BJ (cell line): ENCODE measurements around the gene MLPH. TPM values are rescaled to one million over a fixed set of nuclear protein-coding genes. Genes with fewer than 3 reads are reported as not detected.

Experiments used
- CTCF ChIA-PET: fragments of 350-600 bp; formaldehyde crosslinking; extraction: SDS; loops from one replicate; lab custom pipeline; 2021; ENCODE audit warnings: antibody characterized with exemption, inconsistent platforms; lab: Yijun Ruan, JAX
- POLR2A ChIA-PET: fragments of 300-600 bp; sonication (Branson Sonifier 250); formaldehyde crosslinking; extraction: SDS; loops from one replicate; lab custom pipeline; 2021; ENCODE audit warnings: antibody characterized with exemption; lab: Charles Lee
- DNase-seq: peaks from one replicate; pipeline ENCODE4 v3.0.0-alpha.2; 2011; ENCODE audit warnings: low read depth
- H3K27me3 ChIP-seq: 2 replicates; pipeline ENCODE4 v1.6.0; 2011; ENCODE audit warnings: low read length; ENCODE audit not compliant: control insufficient read depth, insufficient read depth
- H3K36me3 ChIP-seq: 2 replicates; pipeline ENCODE4 v1.5.1; 2011; ENCODE audit warnings: low read length; ENCODE audit not compliant: control insufficient read depth, insufficient read depth
- H3K4me3 ChIP-seq: 2 replicates; pipeline ENCODE4 v1.5.1; 2011; ENCODE audit warnings: low read depth, mild to moderate bottlenecking, control low read depth, low read length
- CTCF ChIP-seq: IDR thresholded peaks from 2 replicates; pipeline ENCODE4 v1.5.1; 2011; ENCODE audit warnings: low read depth, mild to moderate bottlenecking, control low read depth, inconsistent platforms, low read length, moderate library complexity; ENCODE audit not compliant: insufficient read depth
- polyA plus RNA-seq: library from polyadenylated mRNA; depleted of rRNA; stranded (reverse); fragments of >200 nt; gene quantifications from 2 replicates; pipeline ENCODE4 v1.2.3, GENCODE V29; 2011

Gene MLPH
- polyA plus RNA-seq, 1 experiment: 18.5 TPM

GRCh38 chr2:237510502-237511217 is 23.6 kb downstream of the MLPH start:
- Histone ChIP-seq H3K4me3 (no peak overlapping the region), H3K36me3 (peaks cover 2% of the 10 kb centered on the region; the same call in 1 of the 2 replicates), H3K27me3 (no peaks in the 10 kb centered on the region)
- no peak for TF ChIP-seq CTCF
- DNase-seq: no peak
- ChIA-PET POLR2A (no interaction called here), CTCF (interaction anchor here (0.8 to 4.2 kb wide), 11 partner anchors 10 to 353 kb away, joined by 3 to 30 read pairs (median 4); no protein-coding TSS in a partner anchor)

GRCh38 chr2:237511433-237511832 is 24.4 kb downstream of the MLPH start:
- ChIA-PET POLR2A (no interaction called here), CTCF (interaction anchor here (0.9 to 3.1 kb wide), 20 partner anchors 9 to 426 kb away, joined by 3 to 111 read pairs (median 8); partner anchors contain the start of gene COPS8)
- no peak for TF ChIP-seq CTCF

GRCh38 chr2:237511885-237512405 is 24.9 kb downstream of the MLPH start:
- POLR2A ChIA-PET: interaction anchor here (0.6 kb wide), 1 partner anchor 92 kb away, joined by 3 read pairs; no protein-coding TSS in a partner anchor

More at GRCh38 chr2:237511433-237511832, 24.4 kb downstream of the MLPH start:
- no peak for DNase-seq
- H3K36me3 ChIP-seq: peaks cover 2% of the 10 kb centered on the region; the same call in 1 of the 2 replicates
- no peak overlapping the region for H3K4me3 ChIP-seq
- no peaks in the 10 kb centered on the region for H3K27me3 ChIP-seq

GRCh38 chr2:237512774-237513466 is 25.9 kb downstream of the MLPH start:
- Histone ChIP-seq H3K36me3 (peaks cover 2% of the 10 kb centered on the region; the same call in 1 of the 2 replicates), H3K27me3 (no peaks in the 10 kb centered on the region), H3K4me3 (no peak overlapping the region)
- peak; percentile 32 for DNase-seq
- POLR2A ChIA-PET: interaction anchor here (0.6 kb wide), 2 partner anchors 25 to 93 kb away, joined by 3 read pairs; no protein-coding TSS in a partner anchor
- peak; percentile 87 for TF ChIP-seq CTCF
- CTCF ChIA-PET: interaction anchor here (0.6 to 3.1 kb wide), 62 partner anchors 8 to 428 kb away, joined by 3 to 111 read pairs (median 5); partner anchors contain the start of gene COPS8

More at GRCh38 chr2:237511885-237512405, 24.9 kb downstream of the MLPH start:
- H3K36me3 ChIP-seq: peaks cover 2% of the 10 kb centered on the region; the same call in 1 of the 2 replicates
- TF ChIP-seq CTCF: no peak
- H3K4me3 ChIP-seq: no peak overlapping the region
- CTCF ChIA-PET: interaction anchor here (0.7 to 3.1 kb wide), 46 partner anchors 9 to 427 kb away, joined by 3 to 111 read pairs (median 6); partner anchors contain the start of gene COPS8
- no peaks in the 10 kb centered on the region for H3K27me3 ChIP-seq
- no peak for DNase-seq

GRCh38 chr2:237513693-237514092 is 26.6 kb downstream of the MLPH start:
- no peak for TF ChIP-seq CTCF
- Histone ChIP-seq H3K36me3 (peaks cover 2% of the 10 kb centered on the region; the same call in 1 of the 2 replicates), H3K4me3 (no peak overlapping the region), H3K27me3 (no peaks in the 10 kb centered on the region)
- ChIA-PET CTCF (interaction anchor here (1.3 to 3.1 kb wide), 17 partner anchors 11 to 418 kb away, joined by 4 to 111 read pairs (median 15); no protein-coding TSS in a partner anchor), POLR2A (no interaction called here)
- DNase-seq: no peak
